DMS53 treated with DMSO at 0.1 percent for 48 hours (cell line): Measurements from ENCODE around the gene CNEP1R1.
A peak's percentile ranks its signal among the peaks of the same experiment; 100 is the strongest.

ENCODE experiments used
- DNase-seq: peaks from one replicate; lab custom pipeline; 2025; ENCODE audit not compliant: unreplicated experiment; lab: John Stamatoyannopoulos, UW

CNEP1R1 gene

GRCh38 chr16:50059669-50060068, 34.6 kb downstream of the CNEP1R1 start:
- no peak for DNase-seq

- DNase-seq, result no peak
Measured at GRCh38 chr16:50061326-50061725, 36.3 kb downstream of the CNEP1R1 start.

- no peak for DNase-seq
Measured at GRCh38 chr16:50065241-50065623, 40.2 kb downstream of the CNEP1R1 start.

DNA sequence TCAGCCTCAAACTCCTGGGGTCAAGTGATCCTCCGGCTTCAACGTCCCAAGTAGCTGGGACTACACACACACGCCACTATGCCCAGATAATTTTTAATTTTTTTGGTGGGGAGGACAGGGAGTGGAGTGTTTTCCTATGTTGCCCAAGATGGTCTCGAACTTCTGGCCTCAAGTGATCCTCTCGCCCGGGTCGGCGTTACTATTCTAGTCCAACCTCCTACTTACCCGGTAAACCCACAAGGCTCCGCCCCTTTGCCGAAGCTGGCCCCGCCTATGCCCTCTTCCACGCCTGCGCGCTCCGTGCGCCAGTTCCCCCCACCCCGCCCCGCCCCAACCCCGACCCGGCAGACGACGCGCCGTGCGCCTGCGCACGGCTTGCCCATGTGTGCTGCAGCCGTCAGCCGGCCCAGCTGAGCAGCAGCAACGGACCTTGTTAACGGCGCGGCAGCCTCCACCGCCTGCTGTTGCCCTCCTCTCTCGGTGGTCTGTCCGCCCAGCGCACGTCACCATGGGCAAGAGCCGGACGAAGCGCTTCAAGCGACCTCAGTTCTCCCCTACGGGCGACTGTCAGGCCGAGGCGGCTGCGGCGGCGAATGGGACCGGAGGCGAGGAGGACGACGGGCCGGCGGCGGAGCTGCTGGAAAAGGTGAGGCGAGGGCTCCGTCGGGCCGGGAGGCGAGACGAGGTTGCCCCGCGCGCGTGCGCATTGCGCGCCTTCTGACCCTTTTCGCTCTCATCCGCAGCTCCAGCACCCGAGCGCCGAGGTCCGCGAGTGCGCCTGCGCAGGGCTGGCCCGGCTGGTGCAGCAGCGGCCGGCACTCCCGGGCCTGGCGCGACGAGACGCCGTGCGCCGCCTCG, 40.8 kb downstream of the CNEP1R1 start, which contains the start of gene HEATR3:
TSS of gene HEATR3 (plus strand) at position 347 of the 858 bp plus-strand sequence. CDS start at position 509, 162 bp downstream.
- peak; percentile 78 for DNase-seq

GRCh38 chr16:50066482-50067289, 41.7 kb downstream of the CNEP1R1 start:
- no peak for DNase-seq

DNA sequence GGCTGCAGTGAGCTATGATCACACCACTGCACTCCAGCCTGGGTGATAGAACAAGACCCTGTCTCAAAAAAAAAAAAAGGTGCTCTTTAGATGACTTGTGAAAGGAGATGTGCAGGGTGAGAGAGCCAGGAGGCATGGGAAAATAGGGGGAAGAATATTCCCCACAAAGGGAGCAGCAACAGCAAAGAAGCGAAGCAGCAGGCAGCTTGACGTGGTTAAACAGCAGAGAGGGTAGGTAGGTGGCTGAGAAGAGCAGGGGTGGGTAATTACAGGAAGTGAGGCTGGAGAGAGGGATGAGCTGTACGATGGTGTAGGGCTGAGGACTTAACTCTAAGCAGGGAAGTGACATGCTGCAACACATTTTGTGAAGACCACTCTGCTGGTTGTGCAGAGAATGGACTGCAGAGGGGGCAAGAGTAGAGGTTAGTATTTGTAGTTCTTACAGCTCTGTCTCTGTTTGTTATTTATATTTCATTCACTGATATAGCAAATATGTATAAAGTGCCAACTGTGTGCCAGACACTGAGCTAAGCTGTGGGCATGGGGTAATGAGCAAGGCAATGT, 42.3 kb downstream of the CNEP1R1 start:
- no peak for DNase-seq

DNA sequence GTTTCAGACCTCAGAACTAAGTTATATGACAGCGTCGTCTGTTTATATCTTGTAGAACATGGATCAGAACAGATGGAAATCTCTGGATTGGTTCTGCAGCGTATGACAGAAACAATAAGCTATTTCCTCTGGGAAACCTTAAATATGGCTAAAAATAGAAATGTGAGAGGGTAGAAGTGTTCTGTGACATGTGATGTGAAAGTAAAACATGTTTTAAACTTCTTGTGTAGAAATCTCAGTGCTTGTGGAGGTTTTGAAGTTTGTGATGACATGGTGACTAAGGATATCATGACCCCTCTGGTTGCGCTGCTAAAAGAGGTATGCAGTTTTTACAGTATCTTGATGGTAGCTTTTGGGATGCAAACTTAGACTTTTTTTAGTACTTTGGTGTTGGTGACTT, 43.5 kb downstream of the CNEP1R1 start:
- DNase-seq, result no peak

DNA sequence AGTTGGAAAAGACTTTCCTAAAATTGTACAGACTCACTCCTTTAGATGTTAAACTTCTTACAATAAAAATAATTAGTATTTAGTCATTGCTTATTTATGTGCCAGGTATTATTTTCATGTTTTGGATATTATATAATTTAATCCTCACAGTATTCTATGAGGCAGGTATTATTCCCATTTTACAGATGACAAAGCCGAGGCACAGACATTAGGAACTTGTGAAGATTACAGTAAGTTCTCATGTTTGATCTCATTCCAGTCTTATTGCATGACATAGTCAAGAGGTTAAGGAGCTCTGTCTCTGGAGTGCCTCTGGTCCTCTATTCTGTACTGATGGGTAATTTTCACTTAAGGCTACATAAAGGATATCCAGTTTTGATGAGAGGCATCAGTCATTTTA, 44.0 kb downstream of the CNEP1R1 start:
- no peak for DNase-seq

DNA sequence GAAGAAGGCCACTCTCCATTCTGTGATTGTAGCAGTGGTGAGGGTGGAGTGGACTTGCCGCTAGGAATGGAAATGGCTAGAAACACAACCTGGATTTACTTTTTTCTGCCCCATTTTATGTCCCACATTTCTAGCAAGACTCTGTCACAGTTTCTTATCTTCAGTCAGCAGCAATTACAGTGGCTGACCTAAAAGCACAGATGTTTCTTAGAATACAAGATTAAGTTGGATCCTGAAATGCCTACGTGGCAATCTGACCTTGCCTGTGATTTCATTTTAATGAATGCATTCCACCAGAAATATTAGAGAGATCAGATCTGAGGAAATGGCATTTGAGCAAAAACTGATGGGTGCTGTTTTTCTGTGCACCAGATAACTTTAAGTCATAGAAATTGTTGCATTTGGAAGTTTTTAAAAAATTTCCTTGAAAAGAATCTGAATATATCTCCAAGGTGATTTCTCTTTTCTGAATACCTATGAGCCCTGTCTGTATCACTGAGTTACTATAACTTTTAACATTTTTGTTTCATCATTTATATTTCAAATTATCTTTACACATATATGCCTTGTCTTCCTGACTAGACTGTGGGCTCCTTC, 46.1 kb downstream of the CNEP1R1 start:
- DNase-seq, result no peak

- no peak for DNase-seq
Measured at GRCh38 chr16:50072730-50073129, 47.7 kb downstream of the CNEP1R1 start.

GRCh38 chr16:50079397-50080140, 54.5 kb downstream of the CNEP1R1 start:
- no peak for DNase-seq

GRCh38 chr16:50081428-50082018, 56.5 kb downstream of the CNEP1R1 start:
- no peak for DNase-seq

DNA sequence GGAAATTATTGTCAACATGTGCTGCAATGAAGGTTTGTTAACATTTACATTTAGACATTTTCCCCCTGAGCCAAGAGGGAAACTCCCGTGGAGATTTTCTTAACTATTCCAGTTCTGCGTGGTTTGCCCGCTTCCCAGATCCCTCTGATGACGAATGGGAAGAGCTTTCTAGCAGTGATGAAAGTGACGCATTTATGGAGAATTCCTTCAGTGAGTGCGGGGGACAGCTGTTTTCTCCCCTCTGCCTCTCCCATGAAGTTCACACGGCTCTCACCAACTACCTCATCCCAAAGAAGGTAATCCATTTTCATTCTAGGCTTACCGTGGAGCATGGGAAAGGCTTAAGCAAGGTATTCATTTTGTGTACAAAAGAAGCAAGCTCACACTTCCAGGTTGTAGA, 59.0 kb downstream of the CNEP1R1 start:
- DNase-seq, result no peak

DNA sequence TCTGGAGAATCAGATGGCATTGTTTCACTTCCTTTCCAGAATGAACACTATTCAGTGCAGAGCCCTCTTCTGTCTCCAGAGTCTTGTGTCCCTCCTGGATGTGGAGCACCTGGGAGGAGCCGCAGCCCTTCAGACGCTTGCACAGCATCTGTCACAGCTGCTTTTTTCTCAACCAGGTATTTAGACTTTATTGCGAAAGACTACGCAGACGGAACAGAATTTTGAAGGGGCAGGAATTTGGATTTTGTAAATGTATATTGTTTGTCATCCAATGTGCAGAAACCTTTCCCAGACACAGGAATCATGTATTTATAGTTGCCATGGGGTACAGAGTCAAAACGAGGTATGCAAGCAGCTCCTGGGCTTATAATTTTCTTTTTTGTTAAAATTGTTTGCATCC, 61.2 kb downstream of the CNEP1R1 start:
- DNase-seq, result no peak
